ENCODE results near the gene MAPK11.
"Not testable (repeated sequence)": the region's sequence is repeated elsewhere in the genome, so short reads cannot be mapped to it uniquely, and the experiment has no call there.

MAPK11 gene

DNA sequence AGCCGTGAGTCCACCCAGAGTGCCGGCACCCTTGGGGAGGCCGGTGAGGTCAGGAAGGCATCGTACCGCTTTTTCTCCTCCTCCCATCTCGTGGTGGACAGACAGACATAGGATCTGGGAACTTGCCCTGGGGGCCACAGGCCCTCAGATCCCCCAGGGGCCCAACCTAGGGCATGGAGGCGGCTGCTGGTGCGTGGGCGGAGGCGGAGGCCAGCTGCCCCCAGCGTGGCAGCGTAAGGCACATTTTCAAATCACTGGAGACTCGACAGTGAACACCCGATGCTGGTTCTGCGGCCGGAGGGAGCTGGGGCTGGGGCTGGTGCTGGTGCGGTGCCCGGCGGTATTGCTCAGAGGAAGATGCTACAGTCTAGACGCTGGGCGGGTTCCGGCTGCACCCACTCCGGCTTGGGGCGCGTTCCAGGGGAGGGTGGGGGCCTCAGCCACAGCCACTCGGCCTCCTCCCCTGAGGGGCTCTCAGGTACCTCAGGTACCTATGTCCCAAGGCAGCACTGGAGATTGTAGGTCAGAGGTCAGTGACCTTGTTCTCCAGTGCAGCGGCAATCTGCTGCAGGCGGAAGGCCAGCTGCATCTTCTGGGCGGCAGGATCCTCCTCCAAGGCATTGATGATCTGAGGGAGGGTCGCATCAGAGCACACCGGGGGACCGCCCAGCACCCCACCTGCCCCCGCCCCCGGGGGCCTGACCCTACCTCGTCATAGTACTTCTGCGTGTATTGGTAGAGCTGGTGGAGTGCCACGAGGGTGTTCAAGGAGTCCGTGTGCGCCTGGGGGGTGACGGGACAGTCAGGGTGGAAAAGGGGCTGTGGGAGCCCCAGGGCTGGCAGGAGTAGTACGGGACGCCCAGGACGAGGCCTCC lies 5.2 kb upstream of the MAPK11 start:
- no peak for DNase-seq

- no peak for DNase-seq
These were observed 4.6 kb upstream of the MAPK11 start for GRCh38 chr22:50274771-50275170.

GRCh38 chr22:50274311-50274710 lies 4.1 kb upstream of the MAPK11 start:
- DNase-seq, result peak; percentile 48 to 55

GRCh38 chr22:50273781-50274180 lies 3.6 kb upstream of the MAPK11 start:
- DNase-seq, result not testable (repeated sequence)

GRCh38 chr22:50273352-50273751 lies 3.2 kb upstream of the MAPK11 start:
- not testable (repeated sequence) for DNase-seq

DNA sequence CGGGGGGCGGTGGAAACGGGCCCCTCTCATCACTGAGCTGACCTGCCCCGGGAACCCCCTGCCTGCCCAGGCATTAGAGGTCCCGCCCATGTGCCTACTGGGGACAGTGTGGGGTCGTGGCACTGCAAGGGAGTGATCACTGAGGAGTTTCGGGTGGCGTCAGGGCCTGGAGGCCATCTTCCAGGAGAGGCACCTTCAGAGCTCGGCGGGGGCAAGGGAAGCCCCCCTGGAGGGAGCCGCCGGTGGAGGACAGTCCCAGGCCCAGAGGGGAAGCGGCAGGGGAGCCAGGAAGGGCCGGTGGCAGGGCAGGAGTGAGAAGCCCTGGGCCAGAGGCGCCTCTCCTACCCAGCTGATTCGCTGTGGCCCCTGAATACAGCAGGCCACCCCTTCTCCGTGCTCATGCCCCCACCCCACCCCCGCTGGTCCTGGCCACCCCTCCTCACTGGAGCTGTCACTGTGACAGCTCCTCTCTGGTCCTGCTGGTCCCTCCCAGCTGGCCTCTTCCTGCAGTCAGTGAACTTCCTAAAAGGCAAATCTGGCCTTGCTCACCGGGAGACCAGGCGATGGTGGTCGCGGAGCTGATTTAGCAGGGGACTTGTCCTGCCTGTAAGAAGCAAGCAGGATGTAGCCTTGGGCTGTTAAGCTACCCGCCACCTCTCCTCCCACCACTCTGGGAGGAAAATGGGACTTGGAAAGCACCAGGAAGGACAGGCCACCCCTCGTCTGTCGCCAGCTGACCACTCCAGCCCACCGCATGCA lies 2.0 kb upstream of the MAPK11 start:
- DNase-seq, result peak in 1 of 2 donors; percentile 9

GRCh38 chr22:50271519-50271970 lies 1.4 kb upstream of the MAPK11 start:
- peak; percentile 35 to 37 for DNase-seq

DNA sequence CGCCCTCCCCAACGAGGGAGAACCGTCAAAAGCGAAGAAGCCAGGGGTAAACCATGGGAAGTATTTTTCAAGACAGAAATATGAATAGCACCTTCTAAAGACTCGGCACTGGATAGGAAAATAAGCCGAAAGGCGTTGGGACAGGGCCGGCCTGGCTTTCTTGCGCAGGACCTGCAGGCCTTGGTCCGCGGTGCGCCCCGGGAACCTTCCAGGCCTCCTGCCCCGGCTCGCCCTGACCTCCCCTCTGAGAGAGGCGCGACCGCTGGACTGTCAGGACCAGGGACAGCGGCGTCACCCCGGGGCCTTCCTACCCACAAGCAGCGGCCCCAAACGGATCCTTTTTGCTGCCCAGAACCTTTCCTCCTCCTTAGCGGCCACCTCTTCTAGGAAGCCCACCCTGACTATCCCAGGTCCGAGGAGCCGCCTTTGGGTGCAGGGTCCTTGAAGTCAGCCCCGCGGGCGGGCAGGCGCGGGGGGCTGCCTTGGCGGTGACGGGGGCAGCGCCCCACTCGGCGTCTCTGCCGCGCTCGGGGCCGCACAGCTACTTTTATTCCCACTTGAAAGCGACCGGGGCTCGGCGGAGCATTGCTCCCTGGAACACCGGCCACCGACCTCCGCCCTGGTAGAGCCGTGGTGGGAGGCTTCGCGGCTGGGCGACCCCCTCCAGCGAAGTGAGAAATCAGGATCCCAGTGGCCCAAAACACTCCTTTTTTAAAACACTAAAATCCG lies 650 bp upstream of the MAPK11 start:
- peak; percentile 55 to 69 for DNase-seq

- DNase-seq, result no peak
These were observed 609 bp downstream of the MAPK11 start for GRCh38 chr22:50269573-50269969.

GRCh38 chr22:50268655-50269113 lies 1.5 kb downstream of the MAPK11 start:
- no peak for DNase-seq

DNA sequence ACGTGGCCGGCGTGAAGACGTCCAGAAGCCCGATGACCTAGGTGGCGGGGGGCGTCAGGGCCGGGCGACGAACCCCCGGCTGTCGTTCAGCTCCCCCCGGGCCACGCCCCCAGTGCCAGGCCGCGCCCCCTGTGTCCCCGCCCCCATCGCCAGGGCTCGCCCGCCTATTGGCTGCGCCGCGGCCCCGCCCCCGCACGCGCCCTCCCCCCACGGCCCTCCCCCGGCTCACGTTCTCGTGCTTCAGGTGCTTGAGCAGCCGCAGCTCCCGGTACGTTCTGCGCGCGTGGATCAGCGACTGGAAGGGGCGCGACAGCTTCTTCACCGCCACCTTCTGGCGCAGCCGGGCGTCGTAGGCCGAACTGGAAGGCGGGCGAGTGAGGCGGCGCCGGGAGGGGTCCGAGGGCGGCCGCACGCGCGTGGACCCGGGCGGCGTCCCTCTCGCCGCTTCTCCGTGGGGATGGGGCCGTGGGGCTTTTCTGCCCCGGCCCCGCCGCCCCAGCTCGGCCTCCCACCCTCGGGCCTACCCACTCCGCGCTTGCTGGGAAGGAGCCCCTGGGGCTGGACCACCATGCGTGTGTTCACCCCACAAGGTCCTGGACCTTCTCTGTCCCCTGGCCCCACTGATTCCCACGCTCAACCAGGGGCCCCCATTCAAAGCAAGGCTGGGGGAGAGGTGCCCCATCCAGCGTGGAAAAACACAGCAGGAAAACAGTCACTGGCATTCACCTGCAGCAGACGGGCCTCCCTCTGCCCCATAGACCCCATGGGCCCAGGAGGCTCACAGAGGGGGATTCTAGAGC lies 2.4 kb downstream of the MAPK11 start:
- DNase-seq, result peak in 1 of 2 donors; percentile 26

GRCh38 chr22:50266994-50267393 lies 3.2 kb downstream of the MAPK11 start:
- DNase-seq, result no peak

GRCh38 chr22:50264946-50265669 lies 5.1 kb downstream of the MAPK11 start:
- no peak for DNase-seq

- no peak for DNase-seq
These were observed 6.0 kb downstream of the MAPK11 start for GRCh38 chr22:50264104-50264745.

DNA sequence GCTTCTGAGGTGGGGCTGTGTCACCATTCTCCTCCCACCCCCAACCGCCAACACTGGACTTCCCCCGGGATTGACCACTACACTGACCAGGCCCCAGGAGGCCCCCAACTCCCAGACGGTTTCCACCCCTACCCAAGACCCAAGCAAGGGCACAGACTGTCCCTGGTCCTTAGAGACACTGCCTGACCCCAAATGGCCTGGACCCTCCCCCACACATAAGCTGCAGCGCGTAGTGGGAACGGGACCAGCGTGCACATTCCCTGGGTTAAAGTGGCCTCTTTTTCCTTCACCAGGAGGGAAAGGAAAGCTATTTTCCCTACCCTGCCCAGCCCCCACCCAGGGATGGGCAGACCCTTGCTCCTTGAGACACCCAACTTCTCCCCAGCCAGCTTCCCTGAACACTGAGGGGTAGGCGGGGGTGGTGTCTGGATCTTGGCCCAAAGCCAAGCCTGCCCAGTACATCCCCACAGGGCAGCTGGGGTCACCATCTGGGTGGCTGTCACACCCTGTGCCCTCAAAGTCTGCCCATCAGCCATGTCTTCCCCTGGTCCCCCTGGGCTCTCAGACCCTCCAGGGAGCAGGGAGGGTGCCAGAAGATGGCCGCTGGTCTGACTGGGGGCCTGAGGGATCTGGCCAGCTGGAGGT lies 7.1 kb downstream of the MAPK11 start:
- DNase-seq, result no peak

- no peak for DNase-seq
These were observed 7.7 kb downstream of the MAPK11 start for GRCh38 chr22:50262460-50262911.

- DNase-seq, result no peak
These were observed 8.3 kb downstream of the MAPK11 start, which contains the start of gene MAPK12 for GRCh38 chr22:50261615-50262459. Gene MAPK12 (minus strand): TSS chr22:50261683. CDS start chr22:50261509, 174 bp downstream.

GRCh38 chr22:50260801-50261614 lies 9.2 kb downstream of the MAPK11 start:
- DNase-seq, result peak in 1 of 2 donors; percentile 29

Measured in inflammatory macrophage (primary cell).